ENCODE measurements around the gene CYP4F22. TPM values are rescaled to one million over a fixed set of nuclear protein-coding genes. Genes with fewer than 3 reads are reported as not detected.

Gene CYP4F22
- total and polyA plus RNA-seq, 2 of the 8 experiments (the other 6 are each of a cell fraction or from before 2014, with no cell fraction given) = not detected

DNA sequence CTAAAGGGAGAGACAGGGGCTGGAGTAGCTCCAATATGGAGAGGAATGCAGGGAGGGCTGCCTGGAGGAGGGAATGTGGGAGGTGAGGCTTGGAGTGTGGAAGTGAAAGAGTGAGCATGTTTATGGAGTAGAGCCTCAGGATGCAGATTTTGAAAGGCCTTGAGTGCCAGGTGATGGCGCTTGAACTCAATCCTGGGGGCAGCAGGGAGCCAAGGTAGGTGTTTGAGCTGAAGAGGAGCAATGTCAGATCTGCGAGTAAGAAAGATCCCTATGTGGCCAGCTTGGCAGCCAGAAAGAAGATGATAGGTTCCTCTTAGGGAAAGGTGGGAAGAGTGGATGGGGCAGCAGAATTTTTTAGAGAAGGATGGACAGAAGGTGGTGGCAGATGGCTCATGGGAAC, 40.3 kb downstream of the CYP4F22 start:
- Histone ChIP-seq H4K20me1 (replicated peaks in 1 of 2; ENCODE audit: control insufficient read depth in 1 of 2, insufficient read depth in 2 of 2, low read length in 2 of 2) (no peaks in the 10 kb centered on the region), H3K27ac (ENCODE audit: low read depth, low read length) (no peak overlapping the region), H3K23ac (ENCODE audit: insufficient read length) (no peak overlapping the region), H3K27me3 (replicated peaks in 1 of 4; ENCODE audit: control insufficient read depth in 3 of 4, extremely low read depth in 1 of 4, insufficient read depth in 3 of 4, low read length in 3 of 4) (no peaks in the 10 kb centered on the region), H2BK5ac (ENCODE audit: low read depth, low read length) (no peak overlapping the region), H2BK120ac (replicated peaks; ENCODE audit: low read depth, low read length) (no peak overlapping the region), H4K5ac (ENCODE audit: insufficient read length, low read depth, low read length) (no peak overlapping the region), H3K14ac (ENCODE audit: insufficient read length) (no peak overlapping the region), H3K4me3 (ENCODE audit: extremely low read depth in 1 of 4, insufficient read depth in 2 of 4, low read depth in 3 of 4, low read length in 4 of 4) (no peak overlapping the region), H3K18ac (ENCODE audit: extremely low read depth, low read length) (no peak overlapping the region), H4K91ac (replicated peaks; ENCODE audit: insufficient read length, low read length) (no peak overlapping the region), H3K79me1 (ENCODE audit: low read depth, low read length) (no peaks in the 10 kb centered on the region), H2BK20ac (ENCODE audit: low read length) (no peak overlapping the region), H3K36me3 (ENCODE audit: control insufficient read depth in 2 of 4, insufficient read depth in 4 of 4, low read length in 3 of 4) (no peaks in the 10 kb centered on the region), H3K4ac (replicated peaks; ENCODE audit: insufficient read length, low read depth, low read length) (no peak overlapping the region), H3K9me3 (ENCODE audit: insufficient read depth in 2 of 2, low read depth in 1 of 2, low read length in 1 of 2) (peaks cover 28 to 63% of the 10 kb centered on the region in 2 experiments), H3K79me2 (ENCODE audit: control insufficient read depth in 1 of 2, insufficient read depth in 2 of 2, low read length in 2 of 2) (no peaks in the 10 kb centered on the region), H4K8ac (ENCODE audit: extremely low read depth, insufficient read depth, low read length) (no peak overlapping the region), H2BK12ac (ENCODE audit: low read depth, low read length) (no peak overlapping the region), H3K4me1 (replicated peaks in 1 of 4; ENCODE audit: control insufficient read depth in 3 of 4, insufficient read depth in 4 of 4, low read length in 3 of 4) (no peaks in the 10 kb centered on the region), H3K23me2 (ENCODE audit: low read depth, low read length) (no peaks in the 10 kb centered on the region; the same call in 1 of the 2 replicates), H2AK5ac (ENCODE audit: low read depth, low read length) (no peak overlapping the region), H2AFZ (ENCODE audit: low read length) (no peak overlapping the region), H2BK15ac (ENCODE audit: low read length) (no peak overlapping the region), H3K9ac (replicated peaks in 1 of 4; ENCODE audit: extremely low read depth in 1 of 4, low read depth in 3 of 4, low read length in 3 of 4) (no peak overlapping the region), H3K4me2 (ENCODE audit: insufficient read depth in 1 of 2, low read depth in 2 of 2, low read length in 2 of 2) (no peak overlapping the region), H3K56ac (replicated peaks; ENCODE audit: insufficient read length, low read depth, low read length) (no peak overlapping the region)
- ChIA-PET CTCF (ENCODE audit: partially characterized antibody) (interaction anchor here (0.9 kb wide), 1 partner anchor 77 kb away, joined by 4 read pairs; no protein-coding TSS in a partner anchor), POLR2A (ENCODE audit: partially characterized antibody) (no interaction called here)
- FAIRE-seq (no peak), DNase-seq (ENCODE audit: low read depth in 1 of 2, low spot score in 2 of 2) (no peak)
- TF ChIP-seq, protein P1, sequence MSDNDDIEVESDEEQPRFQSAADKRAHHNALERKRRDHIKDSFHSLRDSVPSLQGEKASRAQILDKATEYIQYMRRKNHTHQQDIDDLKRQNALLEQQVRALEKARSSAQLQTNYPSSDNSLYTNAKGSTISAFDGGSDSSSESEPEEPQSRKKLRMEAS (IDR thresholded peaks at IDR 0.05) = no peak
- 67% methylated on average over 2 of the region's 2 CpGs; no CpG with 5 or more reads in 1 of the 2 experiments for WGBS, 2 experiments (ENCODE audit: extremely low coverage in 1 of 2, insufficient coverage in 1 of 2, insufficient read length in 1 of 2, insufficient replicate concordance in 2 of 2, low coverage in 1 of 2, low lambda C conversion rate in 2 of 2, missing lambda C conversion rate in 1 of 2)
